NCI-H69 (cell line): ENCODE results near the gene GNAT2.
A peak's percentile ranks its signal among the peaks of the same experiment; 100 is the strongest.

Experiments
- DNase-seq: peaks from one replicate; lab custom pipeline; 2025; lab: John Stamatoyannopoulos, UW

The GNAT2 gene

DNA sequence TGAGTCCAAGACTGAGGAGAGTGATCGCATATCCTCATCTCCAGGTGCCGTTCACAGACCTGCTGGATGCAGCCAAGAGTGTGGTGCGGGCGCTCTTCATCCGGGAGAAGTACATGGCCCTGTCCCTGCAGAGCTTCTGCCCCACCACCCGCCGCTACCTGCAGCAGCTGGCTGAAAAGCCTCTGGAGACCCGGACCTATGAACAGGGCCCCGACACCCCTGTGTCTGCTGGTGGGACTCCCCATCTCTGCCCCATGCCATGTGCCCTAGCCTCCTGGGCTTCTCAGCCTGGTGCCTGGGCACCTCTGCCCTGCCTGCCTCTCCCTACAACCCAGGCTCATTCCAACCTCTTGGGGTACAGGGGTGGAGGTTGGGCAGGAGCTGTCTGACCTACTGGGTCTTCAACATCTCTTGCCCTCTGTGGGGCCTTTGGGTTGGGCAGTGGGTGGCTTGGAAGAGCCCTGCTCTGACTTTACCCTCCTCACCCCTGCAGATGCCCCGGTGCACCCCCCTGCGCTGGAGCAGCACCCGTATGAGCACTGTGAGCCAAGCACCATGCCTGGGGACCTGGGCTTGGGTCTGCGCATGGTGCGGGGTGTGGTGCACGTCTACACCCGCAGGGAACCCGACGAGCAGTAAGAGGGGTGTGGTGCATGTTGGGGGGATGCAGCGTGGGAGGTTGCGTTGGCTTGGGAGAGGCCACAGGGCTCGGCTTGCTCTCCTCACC is 7.4 kb upstream of the GNAT2 start:
- no peak for DNase-seq

DNA sequence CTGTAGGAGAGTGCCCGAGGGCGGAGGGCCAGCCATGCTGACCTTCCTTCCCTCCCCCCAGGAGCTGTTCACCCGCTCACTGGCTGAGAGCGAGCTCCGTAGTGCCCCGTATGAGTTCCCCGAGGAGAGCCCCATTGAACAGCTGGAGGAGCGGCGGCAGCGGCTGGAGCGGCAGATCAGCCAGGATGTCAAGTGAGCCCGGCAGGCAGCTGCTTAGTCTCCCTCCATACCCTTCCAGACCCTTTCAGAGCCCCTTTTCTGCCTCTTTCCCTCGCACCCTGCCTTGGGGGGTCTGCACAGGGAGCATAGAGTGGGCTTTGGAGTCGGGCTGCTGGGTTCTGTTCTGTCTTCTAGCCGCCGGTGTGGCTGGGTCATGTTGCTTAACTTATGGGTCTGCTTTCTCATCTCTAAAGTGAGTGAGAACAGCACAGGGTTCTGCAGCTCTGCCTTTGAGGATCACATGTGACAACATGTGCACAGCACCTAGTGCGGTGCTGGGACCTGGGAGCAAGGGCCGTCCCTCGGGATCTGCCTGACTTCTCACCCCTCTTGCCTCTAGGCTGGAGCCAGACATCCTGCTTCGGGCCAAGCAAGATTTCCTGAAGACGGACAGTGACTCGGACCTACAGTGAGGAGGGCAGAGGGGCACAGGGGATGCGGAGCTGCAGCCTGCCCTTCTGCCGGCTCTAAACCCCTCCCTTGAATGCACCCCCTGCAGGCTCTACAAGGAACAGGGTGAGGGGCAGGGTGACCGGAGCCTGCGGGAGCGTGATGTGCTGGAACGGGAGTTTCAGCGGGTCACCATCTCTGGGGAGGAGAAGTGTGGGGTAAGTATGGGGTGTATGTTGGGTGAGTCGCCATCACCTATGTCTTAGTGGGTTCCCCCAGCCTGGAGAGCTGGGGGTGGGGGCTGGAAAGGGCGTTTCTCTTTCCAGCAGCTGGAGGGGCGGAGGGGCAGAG is 6.5 kb upstream of the GNAT2 start:
- DNase-seq = no peak

DNA sequence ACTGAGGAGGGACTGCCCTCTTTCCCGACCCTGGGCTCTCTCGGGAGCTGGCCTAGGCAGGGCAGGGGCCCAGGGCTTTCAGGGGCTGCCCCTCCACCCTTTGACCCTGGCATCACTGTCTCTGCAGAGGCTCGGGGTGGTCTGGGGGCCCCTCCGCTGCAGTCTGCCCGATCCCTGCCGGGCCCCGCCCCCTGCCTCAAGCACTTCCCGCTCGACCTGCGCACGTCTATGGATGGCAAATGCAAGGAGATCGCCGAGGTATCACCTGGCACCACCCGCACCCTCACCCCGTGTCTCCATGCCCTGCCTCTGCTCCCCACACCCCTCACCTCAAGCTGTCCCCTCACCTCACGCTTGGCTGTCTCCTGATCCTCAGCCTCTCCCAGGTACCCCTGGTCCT is 5.8 kb upstream of the GNAT2 start:
- no peak for DNase-seq

DNA sequence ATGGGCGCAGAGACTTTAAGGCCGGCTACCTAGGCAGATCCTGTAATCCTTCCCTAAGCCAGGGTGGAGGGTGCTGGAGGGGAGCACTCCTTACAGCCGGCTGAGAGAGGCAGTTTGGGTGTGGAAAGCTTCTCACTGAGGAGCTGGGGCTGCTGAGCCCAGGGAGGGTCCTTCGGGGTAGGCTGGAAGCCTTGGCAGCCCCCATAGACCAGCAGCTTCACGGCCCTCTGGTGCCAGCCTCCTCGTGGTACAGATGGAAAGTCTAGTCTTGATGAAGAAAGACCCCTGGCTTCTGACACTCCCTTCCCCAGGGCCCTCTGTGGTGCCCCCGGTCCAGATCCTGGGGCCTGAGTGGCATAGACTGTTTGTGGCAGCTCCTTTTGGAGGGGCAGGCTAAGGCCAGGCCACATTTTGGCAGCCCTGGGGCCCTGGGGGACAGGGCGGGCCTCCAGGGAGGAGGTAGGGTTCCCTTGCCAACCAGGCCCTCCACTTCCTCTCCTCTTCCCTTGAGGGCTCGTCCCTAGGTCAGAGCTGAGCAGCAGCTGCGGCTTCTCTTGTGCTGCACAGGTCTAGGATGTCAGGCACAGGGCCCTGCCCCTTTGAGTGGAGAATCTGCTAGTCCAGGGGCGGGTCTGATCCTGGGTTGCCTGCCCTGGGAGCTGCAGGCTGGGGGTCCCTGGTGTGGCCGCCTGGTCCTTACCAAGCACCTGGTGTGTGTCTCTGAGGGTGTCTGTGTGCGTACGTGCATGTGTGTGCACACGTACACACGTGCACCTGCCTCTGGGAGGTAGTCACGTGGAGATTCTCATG is 5.0 kb upstream of the GNAT2 start:
- DNase-seq = no peak

DNA sequence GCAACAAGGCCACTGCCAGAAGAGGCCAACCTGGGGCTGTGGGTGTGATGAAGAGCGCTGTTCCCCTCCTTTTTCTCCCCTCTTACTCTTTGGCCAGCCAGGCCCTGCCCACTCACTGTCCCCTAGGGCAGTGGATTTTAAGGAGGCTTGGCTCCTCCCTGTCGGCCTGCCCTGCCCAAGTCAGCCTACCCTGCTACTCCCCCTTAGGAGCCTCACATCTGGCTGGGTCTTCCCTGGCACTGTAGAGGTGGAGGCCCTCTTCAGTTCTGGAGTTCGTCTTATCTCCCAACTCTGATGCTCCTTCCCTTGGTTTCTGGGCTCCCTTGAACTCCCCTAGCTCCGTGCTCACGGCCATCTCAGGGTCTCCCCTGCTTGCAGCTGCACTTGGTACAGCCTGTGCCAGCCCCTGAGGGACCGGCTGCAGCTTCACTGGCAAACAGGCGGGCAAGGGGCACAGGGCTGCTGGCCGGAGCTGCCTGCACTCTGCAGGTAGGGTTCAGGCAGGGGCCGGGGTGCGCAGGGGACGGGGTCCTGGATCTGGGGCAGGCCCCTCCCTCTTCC is 4.3 kb upstream of the GNAT2 start:
- DNase-seq = no peak

DNA sequence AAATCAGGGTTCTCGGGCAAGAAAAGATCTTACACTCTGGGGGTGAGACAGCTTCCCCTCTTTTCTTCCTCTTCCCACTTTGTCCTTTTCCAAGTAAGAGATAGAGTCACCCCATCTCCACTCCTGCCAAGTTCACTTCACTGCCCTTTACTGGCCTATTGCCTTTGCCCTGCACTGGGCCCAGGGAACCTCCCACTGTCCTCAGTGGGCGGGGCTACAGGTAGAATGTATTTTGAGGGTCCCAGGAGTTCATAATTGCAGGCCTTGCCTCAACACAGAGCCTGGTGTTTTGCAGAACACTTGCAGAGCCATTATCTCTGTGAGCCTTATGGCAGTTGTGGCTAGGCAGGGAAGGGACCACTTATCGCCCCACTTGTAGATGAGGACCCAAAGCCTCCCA is 3.5 kb upstream of the GNAT2 start:
- no peak for DNase-seq

DNA sequence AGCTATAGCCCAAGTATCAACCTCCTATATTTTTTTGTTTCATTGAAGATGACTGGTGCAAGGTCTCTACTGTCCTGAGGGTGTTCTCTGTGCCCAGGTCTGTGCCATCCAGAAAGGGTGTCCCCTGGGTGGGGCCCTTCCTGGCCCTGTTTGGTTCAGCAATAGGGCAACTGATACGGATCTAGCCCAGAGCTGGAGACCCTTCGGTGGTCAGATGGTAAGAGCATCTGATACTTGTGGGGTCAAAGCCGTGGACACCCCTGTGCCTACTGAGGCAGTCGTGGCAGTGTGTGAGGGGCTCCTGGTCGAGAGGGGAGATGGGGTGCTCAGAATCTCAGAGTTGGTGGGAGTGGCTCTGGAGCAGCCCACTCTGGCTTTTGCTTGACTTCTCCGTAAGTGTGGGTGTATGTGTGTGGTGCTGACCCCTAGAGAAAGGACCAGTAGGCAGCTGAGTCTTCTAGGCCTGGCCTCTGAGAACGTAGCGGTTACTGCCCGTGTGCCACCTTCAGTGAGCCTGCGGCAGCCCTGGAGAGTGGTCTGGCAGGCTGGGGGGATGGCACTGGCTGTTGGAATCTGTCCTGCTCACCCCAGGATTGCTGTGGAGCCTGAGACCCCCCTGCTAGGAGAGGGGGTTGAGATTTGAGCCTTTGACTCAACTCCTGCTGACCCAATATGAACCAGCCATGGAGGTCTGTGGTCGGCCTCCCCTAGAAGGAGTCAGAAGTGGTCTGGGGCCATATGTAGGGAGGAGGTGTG is 2.9 kb upstream of the GNAT2 start:
- DNase-seq = no peak

DNA sequence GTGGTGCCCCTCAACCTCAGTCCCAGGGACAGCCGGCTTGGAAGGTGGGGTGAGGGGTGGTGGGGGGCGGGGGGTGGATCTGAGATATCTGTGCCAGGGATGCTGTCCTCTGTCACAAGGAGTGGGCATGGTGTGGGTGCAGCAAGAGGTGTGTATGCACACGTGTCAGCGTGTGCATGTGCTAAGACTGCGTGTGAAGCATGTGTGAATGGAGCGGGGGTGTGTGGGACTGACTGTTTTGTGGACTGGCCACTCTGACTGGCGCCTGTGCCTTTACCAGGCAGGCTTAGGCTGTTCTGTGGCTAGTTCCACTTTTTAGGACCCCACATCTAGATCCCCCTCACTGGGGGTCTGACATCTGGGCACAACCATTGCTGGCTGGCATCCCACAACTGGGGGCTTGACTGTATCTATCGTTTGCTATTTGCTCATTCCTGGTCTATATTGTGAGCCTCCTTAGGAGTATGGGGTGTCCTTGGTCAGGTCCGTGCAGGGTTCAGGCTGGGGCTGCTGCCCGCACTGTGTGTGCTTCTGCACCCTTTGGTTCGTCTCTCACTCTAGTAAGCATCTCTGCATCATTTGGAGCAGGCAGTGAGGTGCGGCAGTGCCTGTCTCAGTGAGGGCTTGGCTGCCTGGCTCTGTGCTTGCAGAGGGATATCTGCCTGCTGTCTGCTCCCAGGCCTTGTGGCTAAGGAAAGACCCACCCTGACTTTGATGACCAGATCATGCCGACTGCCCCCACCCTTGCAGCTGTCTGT is 2.1 kb upstream of the GNAT2 start:
- no peak for DNase-seq

DNA sequence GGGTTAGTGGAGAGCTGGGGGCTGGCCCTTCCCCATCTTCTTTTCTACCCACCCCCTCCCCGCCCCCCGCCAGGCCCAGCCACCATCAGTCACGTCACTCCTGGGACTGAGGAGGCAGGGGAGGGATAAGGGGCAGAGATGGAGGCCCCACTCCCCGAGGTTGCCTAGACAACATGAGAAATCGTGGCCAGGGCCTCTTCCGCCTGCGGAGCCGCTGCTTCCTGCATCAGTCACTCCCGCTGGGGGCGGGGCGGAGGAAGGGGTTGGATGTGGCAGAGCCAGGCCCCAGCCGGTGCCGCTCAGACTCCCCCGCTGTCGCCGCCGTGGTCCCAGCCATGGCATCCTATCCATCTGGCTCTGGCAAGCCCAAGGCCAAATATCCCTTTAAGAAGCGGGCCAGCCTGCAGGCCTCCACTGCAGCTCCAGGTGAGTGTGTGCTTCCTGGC is 1.4 kb upstream of the GNAT2 start:
- peak; percentile 90 for DNase-seq

DNA sequence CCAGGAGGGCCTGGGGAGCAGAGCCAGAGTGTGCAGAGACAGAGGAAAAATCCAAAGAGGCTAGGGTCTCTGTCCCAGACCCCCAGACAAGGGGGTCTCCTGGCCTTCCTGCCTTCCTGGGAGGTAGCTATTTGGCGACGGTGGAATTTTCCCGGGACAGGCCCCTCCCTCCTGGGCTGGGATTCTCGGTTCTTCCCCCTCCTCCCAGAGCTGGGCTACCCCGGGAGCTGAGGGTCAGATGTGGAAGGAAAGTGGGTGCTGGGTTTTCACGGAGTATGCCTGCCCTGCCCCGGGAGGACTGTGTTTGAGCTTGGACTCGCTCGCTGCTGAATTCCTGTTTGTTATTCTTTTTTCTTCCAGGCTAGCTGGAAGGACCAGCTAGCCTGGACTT is 980 bp upstream of the GNAT2 start:
- peak; percentile 29 for DNase-seq

DNA sequence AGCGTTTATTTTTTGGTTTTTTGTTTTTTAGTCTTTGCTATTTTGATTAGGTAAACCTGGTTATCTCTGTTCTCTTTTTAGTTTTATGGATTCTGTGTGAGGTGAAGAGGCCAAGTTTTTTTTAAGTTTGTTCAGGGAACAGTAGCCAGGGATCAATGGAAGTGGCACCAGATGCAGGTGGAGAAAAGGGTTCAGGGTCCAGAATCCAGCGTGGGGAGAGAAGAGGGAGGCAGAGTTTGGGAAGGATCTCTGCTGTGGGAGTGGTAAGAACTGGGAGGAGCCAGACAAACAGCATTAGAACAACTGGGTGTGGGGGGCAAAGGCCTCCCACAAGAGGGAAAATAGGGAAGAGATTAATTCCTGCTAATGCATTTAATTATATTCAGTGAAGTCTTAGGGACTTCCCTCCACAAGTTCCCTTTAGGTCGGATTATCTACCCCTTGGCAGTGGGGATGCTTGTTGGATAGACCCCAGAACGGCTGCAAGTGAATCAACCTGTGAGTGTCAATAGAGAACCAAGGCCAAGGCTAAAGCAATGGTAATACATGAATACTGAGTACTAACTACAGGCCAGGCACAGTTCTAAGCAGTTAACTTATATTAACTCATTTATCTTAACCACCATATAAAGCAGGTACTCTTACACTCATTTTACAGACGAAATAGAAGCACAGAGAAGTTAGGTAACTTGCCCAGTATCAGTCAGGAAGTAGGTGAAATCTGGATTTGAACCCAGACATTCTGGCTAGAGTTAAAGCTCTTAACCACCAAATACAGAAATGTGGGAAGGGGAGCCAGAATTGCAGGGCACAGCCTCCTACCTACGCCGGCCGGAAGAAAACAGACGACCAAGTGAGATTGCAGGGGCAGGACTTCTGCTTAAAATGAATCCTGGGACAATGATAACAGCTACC is 498 bp downstream of the GNAT2 start:
- DNase-seq = no peak

DNA sequence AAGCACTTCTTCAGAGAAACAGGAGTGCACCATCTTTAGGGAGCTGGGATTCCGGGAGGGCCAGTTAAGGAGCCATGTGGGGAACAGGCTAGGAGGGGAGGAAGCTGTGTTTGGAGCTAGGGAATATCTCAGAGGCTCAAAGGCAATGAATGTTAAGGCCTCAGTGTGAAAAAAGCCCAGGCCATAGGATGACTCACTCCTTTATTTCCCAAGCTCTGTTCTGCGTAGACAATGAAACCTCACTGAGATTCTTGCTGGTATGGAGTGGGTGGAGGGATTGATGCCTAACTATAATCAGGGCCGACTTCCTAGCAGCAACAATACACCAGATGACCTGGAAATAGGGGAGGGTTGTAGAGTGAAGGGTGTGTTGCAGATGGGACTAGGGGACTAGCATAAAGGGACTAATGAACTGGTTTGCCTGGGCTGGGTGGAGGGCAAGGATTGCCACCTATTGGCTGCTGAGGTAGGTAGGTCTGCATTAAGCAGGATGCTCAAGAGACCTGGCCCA is 2.1 kb downstream of the GNAT2 start:
- DNase-seq = peak; percentile 11

DNA sequence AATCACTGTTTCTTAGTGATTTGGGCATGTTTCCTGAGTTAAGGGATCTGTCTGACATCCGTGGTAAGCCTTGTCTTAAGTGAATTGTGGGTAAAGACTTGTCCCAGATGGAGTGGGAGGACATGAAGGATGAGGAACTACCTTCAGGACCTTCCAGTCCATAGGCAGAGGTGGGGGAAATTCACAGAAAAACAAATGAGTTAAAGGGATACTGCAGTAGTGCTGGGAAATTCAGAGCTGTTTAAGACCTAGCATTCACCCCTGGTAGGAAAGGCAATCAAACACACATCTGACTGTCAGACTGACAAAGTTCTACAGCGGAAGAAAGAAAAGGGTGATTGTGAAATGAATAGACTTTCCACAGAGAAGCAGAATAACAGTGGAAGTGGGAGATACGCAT is 3.0 kb downstream of the GNAT2 start:
- DNase-seq = no peak

DNA sequence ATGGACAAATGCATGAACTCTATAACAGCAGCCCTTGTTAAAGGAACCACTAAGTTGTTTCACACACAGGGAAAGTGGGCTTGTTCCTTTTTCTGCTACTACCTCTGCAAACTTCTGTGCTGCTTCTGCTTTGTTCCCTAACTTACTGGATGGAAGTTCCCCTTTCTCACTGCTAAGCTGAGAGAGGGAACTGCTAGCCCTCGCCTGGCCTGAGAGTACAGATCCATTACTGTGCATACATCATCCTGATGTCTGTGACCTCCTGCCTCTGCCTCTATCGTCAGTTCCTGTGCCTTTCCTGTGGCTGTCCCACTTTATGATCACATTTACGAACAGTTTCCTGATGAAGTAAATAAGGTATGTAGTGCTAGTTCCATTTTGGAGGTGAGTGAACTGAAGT is 3.5 kb downstream of the GNAT2 start:
- no peak for DNase-seq

DNA sequence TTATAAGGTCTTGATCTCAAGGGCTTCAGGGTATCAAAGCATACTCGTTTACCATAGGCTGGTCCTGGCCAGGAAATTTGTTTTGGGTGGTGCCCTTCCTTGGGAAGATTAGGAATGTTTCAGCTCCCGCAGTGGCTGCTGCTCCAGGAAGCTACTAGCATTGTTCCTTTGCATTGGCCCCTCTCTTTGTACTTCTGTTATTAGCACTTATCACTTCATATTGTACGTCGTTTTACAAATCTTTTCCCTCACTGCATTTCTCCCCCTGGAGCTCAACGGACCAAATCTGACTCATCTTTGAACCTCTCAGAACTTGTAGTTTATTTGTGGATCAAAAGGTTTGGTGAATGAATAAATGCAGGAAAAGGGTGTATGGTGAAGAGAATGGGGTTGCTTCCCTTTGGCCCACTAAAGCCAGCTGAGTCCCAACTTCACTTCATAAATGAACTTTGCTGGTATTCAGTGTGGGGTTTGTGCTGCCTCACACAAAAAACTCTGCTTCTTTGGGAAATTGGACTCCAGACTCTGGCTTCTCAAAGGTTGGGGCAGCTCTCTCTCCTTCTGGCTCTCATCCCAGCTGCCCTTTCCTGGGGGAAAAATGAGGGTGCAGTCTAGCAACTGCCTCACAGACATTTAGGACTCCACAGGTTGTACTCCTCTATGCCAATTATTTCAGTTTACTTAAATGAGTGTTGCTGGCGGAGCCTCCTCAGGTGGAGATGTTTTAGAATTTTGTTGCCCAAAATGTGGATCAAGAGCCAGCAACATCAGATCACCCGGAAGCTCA is 5.9 kb downstream of the GNAT2 start:
- DNase-seq = no peak

DNA sequence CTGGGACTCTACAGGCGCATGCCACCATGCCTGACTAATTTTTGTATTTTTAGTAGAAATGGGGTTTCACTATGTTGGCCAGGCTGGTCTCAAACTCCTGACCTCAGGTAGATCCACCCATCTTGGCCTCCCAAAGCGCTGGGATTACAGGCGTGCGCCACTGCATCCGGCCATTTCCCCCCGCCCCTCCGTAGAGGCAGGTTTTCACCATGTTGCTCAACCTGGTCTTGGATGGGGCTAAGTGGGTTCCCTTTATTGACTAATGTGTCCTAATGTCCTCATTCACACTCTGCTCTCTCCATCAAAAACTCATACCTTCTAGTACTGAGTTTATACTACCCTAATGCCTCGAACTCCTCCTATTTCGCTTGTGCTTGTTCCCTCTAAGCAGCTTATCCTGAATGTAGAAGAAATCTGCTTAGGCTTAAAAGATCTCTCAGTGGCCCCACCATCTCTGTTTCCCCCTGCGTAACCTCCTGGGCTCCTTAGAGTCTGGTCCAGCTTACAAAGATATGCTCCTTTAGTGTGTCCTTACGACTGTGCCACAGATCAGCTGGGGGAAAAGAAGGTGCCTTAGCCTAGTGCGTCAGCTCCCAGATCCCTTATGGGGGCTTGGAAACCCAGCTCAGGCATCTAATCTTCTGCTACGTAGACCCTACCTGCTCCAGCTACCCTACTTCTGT is 8.0 kb downstream of the GNAT2 start:
- no peak for DNase-seq

DNA sequence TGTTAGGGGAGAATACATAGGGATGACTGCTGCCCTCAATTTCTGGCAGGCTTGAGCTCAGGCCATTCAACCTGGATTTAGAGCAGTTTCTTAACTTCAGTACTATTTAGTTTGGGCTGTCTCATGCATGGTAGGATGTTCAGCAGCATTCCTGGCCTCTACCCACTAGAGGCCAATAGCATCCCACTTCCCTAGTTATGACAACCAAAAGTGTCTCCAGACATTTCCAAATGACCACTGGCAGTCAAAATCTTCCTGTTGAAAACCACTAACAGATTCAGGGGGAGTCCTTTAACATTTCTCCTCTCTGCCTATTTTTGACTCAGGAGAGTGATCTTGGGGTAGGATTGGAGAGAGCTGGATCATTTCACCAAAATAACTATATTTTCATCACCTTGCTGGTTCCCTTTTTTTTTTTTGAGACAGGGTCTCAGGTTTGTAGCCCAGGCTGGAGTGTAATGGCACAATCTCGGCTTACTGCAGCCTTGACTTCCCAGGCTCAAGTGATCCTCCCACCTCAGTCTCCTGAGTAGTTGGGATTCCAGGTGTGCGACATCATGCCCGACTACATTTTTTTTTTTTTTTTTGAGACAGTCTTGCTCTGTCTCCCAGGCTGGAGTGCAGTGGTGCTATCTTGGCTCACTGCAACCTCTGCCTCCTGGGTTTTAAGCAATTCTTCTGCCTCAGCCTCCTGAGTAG is 8.7 kb downstream of the GNAT2 start:
- DNase-seq = no peak
